Measurements from ENCODE around the gene MACROD2.
A peak's percentile ranks its signal among the peaks of the same experiment; 100 is the strongest.

Gene MACROD2

GRCh38 chr20:14498772-14499171 is 503.5 kb downstream of the MACROD2 start:
- H3K4me3 ChIP-seq (ENCODE audit: low read length) = no peak overlapping the region
- H3K36me3 ChIP-seq (ENCODE audit: insufficient read depth, low read length) = no peaks in the 10 kb centered on the region
- no peaks in the 10 kb centered on the region for H3K27me3 ChIP-seq (ENCODE audit: insufficient read depth, low read length)
- H2AFZ ChIP-seq (ENCODE audit: low read depth, low read length) = no peak overlapping the region
- no peaks in the 10 kb centered on the region for H3K9me3 ChIP-seq (ENCODE audit: low read length)
- no peaks in the 10 kb centered on the region for H3K4me1 ChIP-seq (ENCODE audit: insufficient read depth, low read length)

GRCh38 chr20:14505476-14505875 is 510.2 kb downstream of the MACROD2 start:
- H3K9me3 ChIP-seq (ENCODE audit: low read length) = no peaks in the 10 kb centered on the region
- no peak overlapping the region for H3K4me3 ChIP-seq (ENCODE audit: low read length)
- no peaks in the 10 kb centered on the region for H3K36me3 ChIP-seq (ENCODE audit: insufficient read depth, low read length)
- no peak overlapping the region for H2AFZ ChIP-seq (ENCODE audit: low read depth, low read length)
- no peaks in the 10 kb centered on the region for H3K4me1 ChIP-seq (ENCODE audit: insufficient read depth, low read length)
- H3K27me3 ChIP-seq (ENCODE audit: insufficient read depth, low read length) = no peaks in the 10 kb centered on the region

- H3K36me3 ChIP-seq (ENCODE audit: insufficient read depth, low read length) = no peaks in the 10 kb centered on the region
- H3K27me3 ChIP-seq (ENCODE audit: insufficient read depth, low read length) = no peaks in the 10 kb centered on the region
- H3K4me1 ChIP-seq (ENCODE audit: insufficient read depth, low read length) = no peaks in the 10 kb centered on the region
- no peak overlapping the region for H3K4me3 ChIP-seq (ENCODE audit: low read length)
- no peaks in the 10 kb centered on the region for H3K9me3 ChIP-seq (ENCODE audit: low read length)
- H2AFZ ChIP-seq (ENCODE audit: low read depth, low read length) = no peak overlapping the region
Observed at GRCh38 chr20:14507711-14508110, 512.4 kb downstream of the MACROD2 start.

- Histone ChIP-seq H3K4me1 (ENCODE audit: insufficient read depth, low read length) (no peaks in the 10 kb centered on the region), H3K9me3 (ENCODE audit: low read length) (no peaks in the 10 kb centered on the region), H3K36me3 (ENCODE audit: insufficient read depth, low read length) (no peaks in the 10 kb centered on the region), H3K4me3 (ENCODE audit: low read length) (no peak overlapping the region), H3K27me3 (ENCODE audit: insufficient read depth, low read length) (no peaks in the 10 kb centered on the region), H2AFZ (ENCODE audit: low read depth, low read length) (no peak overlapping the region)
Observed at GRCh38 chr20:14510341-14510740, 515.0 kb downstream of the MACROD2 start.

- H3K4me3 ChIP-seq (ENCODE audit: low read length) = no peak overlapping the region
Observed at GRCh38 chr20:14512839-14513238, 517.5 kb downstream of the MACROD2 start.

GRCh38 chr20:14518648-14519047 is 523.3 kb downstream of the MACROD2 start:
- peak overlapping the region; percentile 19 for H2AFZ ChIP-seq (ENCODE audit: low read depth, low read length)
- no peaks in the 10 kb centered on the region for H3K36me3 ChIP-seq (ENCODE audit: insufficient read depth, low read length)
- H3K9me3 ChIP-seq (ENCODE audit: low read length) = no peaks in the 10 kb centered on the region
- H3K4me1 ChIP-seq (ENCODE audit: insufficient read depth, low read length) = no peaks in the 10 kb centered on the region
- no peaks in the 10 kb centered on the region for H3K27me3 ChIP-seq (ENCODE audit: insufficient read depth, low read length)
- H3K4me3 ChIP-seq (ENCODE audit: low read length) = no peak overlapping the region

More at GRCh38 chr20:14512839-14513238, 517.5 kb downstream of the MACROD2 start:
- Histone ChIP-seq H3K9me3 (ENCODE audit: low read length) (no peaks in the 10 kb centered on the region), H3K36me3 (ENCODE audit: insufficient read depth, low read length) (no peaks in the 10 kb centered on the region), H2AFZ (ENCODE audit: low read depth, low read length) (no peak overlapping the region), H3K27me3 (ENCODE audit: insufficient read depth, low read length) (no peaks in the 10 kb centered on the region), H3K4me1 (ENCODE audit: insufficient read depth, low read length) (no peaks in the 10 kb centered on the region)

DNA sequence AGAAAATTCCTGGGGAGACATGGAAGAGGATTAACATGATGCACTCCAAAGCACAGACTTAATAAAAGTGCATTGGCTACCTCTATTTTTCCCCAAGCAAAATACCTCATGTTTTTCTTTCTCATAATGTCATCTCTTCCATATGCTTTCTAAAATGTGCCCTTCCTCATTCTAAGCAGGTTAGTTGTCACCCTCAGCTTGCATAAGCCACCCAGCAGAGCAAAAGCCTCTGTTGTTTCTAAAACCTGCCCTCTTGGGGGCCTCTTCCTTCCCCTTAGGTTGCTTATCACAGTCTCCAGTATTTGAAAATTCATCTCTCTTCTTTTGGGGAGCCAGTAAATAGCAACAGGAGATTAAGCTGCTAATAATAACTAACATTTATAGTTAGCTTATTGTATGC is 525.7 kb downstream of the MACROD2 start:
- no peaks in the 10 kb centered on the region for H3K27me3 ChIP-seq (ENCODE audit: insufficient read depth, low read length)
- H3K4me3 ChIP-seq (ENCODE audit: low read length) = no peak overlapping the region
- H2AFZ ChIP-seq (ENCODE audit: low read depth, low read length) = no peak overlapping the region
- H3K4me1 ChIP-seq (ENCODE audit: insufficient read depth, low read length) = no peaks in the 10 kb centered on the region
- no peaks in the 10 kb centered on the region for H3K36me3 ChIP-seq (ENCODE audit: insufficient read depth, low read length)
- no peaks in the 10 kb centered on the region for H3K9me3 ChIP-seq (ENCODE audit: low read length)

GRCh38 chr20:14521436-14521835 is 526.1 kb downstream of the MACROD2 start:
- no peak overlapping the region for H2AFZ ChIP-seq (ENCODE audit: low read depth, low read length)
- H3K4me1 ChIP-seq (ENCODE audit: insufficient read depth, low read length) = no peaks in the 10 kb centered on the region
- no peaks in the 10 kb centered on the region for H3K9me3 ChIP-seq (ENCODE audit: low read length)
- H3K27me3 ChIP-seq (ENCODE audit: insufficient read depth, low read length) = no peaks in the 10 kb centered on the region
- no peaks in the 10 kb centered on the region for H3K36me3 ChIP-seq (ENCODE audit: insufficient read depth, low read length)
- H3K4me3 ChIP-seq (ENCODE audit: low read length) = no peak overlapping the region

- H3K4me1 ChIP-seq (ENCODE audit: insufficient read depth, low read length) = no peaks in the 10 kb centered on the region
- H3K4me3 ChIP-seq (ENCODE audit: low read length) = no peak overlapping the region
- no peaks in the 10 kb centered on the region for H3K36me3 ChIP-seq (ENCODE audit: insufficient read depth, low read length)
- H2AFZ ChIP-seq (ENCODE audit: low read depth, low read length) = no peak overlapping the region
- H3K27me3 ChIP-seq (ENCODE audit: insufficient read depth, low read length) = no peaks in the 10 kb centered on the region
- H3K9me3 ChIP-seq (ENCODE audit: low read length) = no peaks in the 10 kb centered on the region
Observed at GRCh38 chr20:14522595-14522994, 527.3 kb downstream of the MACROD2 start.

DNA sequence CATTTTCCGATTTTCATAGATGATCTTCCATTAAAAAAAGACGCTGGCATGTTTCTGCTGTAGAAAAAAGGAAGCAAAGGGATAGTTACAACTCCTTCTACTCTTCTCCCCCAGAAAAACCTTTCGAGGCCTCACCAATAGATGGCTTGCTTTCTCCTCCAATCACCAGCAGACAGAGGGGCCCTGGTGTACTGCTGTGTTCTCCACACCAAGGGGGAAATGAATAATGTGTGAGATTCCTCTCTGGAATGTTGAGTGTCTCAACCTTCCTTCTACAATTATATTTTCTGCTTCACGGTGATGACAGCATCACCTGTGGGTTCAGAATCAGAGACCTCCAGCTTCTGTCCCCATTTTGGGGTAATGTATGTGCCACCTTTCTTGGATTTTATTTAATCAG is 527.8 kb downstream of the MACROD2 start:
- no peak overlapping the region for H2AFZ ChIP-seq (ENCODE audit: low read depth, low read length)
- no peaks in the 10 kb centered on the region for H3K4me1 ChIP-seq (ENCODE audit: insufficient read depth, low read length)
- H3K36me3 ChIP-seq (ENCODE audit: insufficient read depth, low read length) = no peaks in the 10 kb centered on the region
- H3K9me3 ChIP-seq (ENCODE audit: low read length) = no peaks in the 10 kb centered on the region
- no peak overlapping the region for H3K4me3 ChIP-seq (ENCODE audit: low read length)
- H3K27me3 ChIP-seq (ENCODE audit: insufficient read depth, low read length) = no peaks in the 10 kb centered on the region

- Histone ChIP-seq H3K9me3 (ENCODE audit: low read length) (no peaks in the 10 kb centered on the region), H2AFZ (ENCODE audit: low read depth, low read length) (no peak overlapping the region), H3K36me3 (ENCODE audit: insufficient read depth, low read length) (no peaks in the 10 kb centered on the region), H3K4me3 (ENCODE audit: low read length) (no peak overlapping the region), H3K27me3 (ENCODE audit: insufficient read depth, low read length) (no peaks in the 10 kb centered on the region), H3K4me1 (ENCODE audit: insufficient read depth, low read length) (no peaks in the 10 kb centered on the region)
Observed at GRCh38 chr20:14525426-14525825, 530.1 kb downstream of the MACROD2 start.

DNA sequence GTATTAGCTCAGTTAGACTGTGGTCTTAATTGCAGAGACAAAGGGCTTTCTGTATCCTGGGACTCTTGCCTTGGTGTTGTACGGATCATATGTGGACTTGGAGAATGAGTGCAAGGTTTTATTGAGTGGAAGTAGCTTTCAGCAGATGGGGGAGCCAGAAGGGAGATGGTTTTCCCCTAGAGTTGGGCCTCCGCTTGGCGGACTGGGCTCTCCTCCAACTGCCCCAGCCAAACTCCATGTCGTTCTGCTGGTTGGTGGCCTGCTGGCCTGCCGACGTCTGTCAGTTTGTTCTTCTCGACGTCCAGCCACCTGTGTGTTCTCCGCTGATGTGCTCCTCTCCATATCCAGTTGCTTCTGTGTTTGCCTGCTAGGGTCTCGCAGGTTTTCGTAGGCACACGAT is 531.6 kb downstream of the MACROD2 start:
- no peaks in the 10 kb centered on the region for H3K9me3 ChIP-seq (ENCODE audit: low read length)
- H3K36me3 ChIP-seq (ENCODE audit: insufficient read depth, low read length) = no peaks in the 10 kb centered on the region
- no peaks in the 10 kb centered on the region for H3K27me3 ChIP-seq (ENCODE audit: insufficient read depth, low read length)
- no peak overlapping the region for H3K4me3 ChIP-seq (ENCODE audit: low read length)
- no peaks in the 10 kb centered on the region for H3K4me1 ChIP-seq (ENCODE audit: insufficient read depth, low read length)
- no peak overlapping the region for H2AFZ ChIP-seq (ENCODE audit: low read depth, low read length)

- H3K36me3 ChIP-seq (ENCODE audit: insufficient read depth, low read length) = no peaks in the 10 kb centered on the region
- H3K4me1 ChIP-seq (ENCODE audit: insufficient read depth, low read length) = no peaks in the 10 kb centered on the region
- H3K9me3 ChIP-seq (ENCODE audit: low read length) = no peaks in the 10 kb centered on the region
- H3K4me3 ChIP-seq (ENCODE audit: low read length) = no peak overlapping the region
- H3K27me3 ChIP-seq (ENCODE audit: insufficient read depth, low read length) = no peaks in the 10 kb centered on the region
- no peak overlapping the region for H2AFZ ChIP-seq (ENCODE audit: low read depth, low read length)
Observed at GRCh38 chr20:14531786-14532185, 536.5 kb downstream of the MACROD2 start.

DNA sequence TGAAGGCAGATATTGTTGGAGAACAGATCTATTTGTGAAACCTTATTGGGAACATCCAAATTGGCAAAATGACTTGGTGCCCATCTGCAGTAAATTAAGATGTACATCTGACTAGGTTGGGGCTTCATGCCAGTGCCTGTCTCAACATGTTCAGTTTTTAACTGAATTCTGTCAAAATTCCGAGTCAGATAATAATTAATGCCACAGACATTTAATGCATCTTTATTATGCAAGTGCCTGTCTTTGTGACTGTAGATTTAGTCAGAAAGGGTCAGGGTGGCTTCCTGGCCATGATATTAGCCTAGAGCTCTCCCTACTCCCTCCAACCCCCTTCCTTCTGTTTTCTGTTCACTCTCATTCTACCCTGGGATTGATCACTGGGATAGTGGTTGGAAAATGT is 541.4 kb downstream of the MACROD2 start:
- Histone ChIP-seq H3K4me1 (ENCODE audit: insufficient read depth, low read length) (no peaks in the 10 kb centered on the region), H3K27me3 (ENCODE audit: insufficient read depth, low read length) (no peaks in the 10 kb centered on the region), H3K9me3 (ENCODE audit: low read length) (no peaks in the 10 kb centered on the region), H3K4me3 (ENCODE audit: low read length) (no peak overlapping the region), H2AFZ (ENCODE audit: low read depth, low read length) (no peak overlapping the region), H3K36me3 (ENCODE audit: insufficient read depth, low read length) (no peaks in the 10 kb centered on the region)
